GM12878 (cell line): ENCODE data around the gene MFSD6. TPM values are rescaled to one million over a fixed set of nuclear protein-coding genes. Genes with fewer than 3 reads are reported as not detected.

Source experiments
- ATAC-seq: fragments of 200-7000 bp; cut with Tn5 transposase; 3 replicates; pipeline ENCODE4 v1.9.1; 2020; ENCODE audit warnings: mild to moderate bottlenecking, moderate library complexity
- BruUV-seq: library from RNA; stranded (reverse); fragments of 400-500 nt; replicated peaks from 2 replicates; lab custom pipeline; 2021; lab: Mats Ljungman, UMichigan
- CTCF ChIA-PET: fragments of 300-600 bp; sonication (Branson Sonifier 250); formaldehyde crosslinking; extraction: SDS; loops from one replicate; lab custom pipeline; 2021; ENCODE audit warnings: inconsistent platforms; lab: Yijun Ruan, JAX
- POLR2A ChIA-PET: fragments of 350-600 bp; formaldehyde crosslinking; extraction: SDS; loops from one replicate; lab custom pipeline; 2021; ENCODE audit warnings: inconsistent platforms; lab: Charles Lee
- RAD21 ChIA-PET: fragments of 300-600 bp; sonication (Branson Sonifier 250); formaldehyde crosslinking; loops from one replicate; lab custom pipeline; 2023; ENCODE audit warnings: antibody characterized with exemption; ENCODE audit not compliant: unreplicated experiment; lab: Charles Lee
- SMC1A ChIA-PET: fragments of 300-600 bp; sonication (Branson Sonifier 250); formaldehyde crosslinking; loops from one replicate; lab custom pipeline; 2023; ENCODE audit not compliant: unreplicated experiment, uncharacterized antibody; lab: Charles Lee
- DNase-seq: peaks from one replicate; pipeline ENCODE4 v3.0.0-alpha.2; 2011; ENCODE audit warnings: low read depth, low spot score
- FAIRE-seq: peaks from 3 replicates; lab custom pipeline; 2011; peaks lifted over from hg19 to GRCh38; lab: Jason Lieb, UNC
- H2AFZ ChIP-seq: 2 replicates; pipeline ENCODE4 v1.6.0; 2011; ENCODE audit warnings: low read depth, low read length, control low read depth; ENCODE audit not compliant: control insufficient read depth
- H3K27ac ChIP-seq: 2 replicates; pipeline ENCODE4 v1.5.1; 2011; ENCODE audit warnings: control low read depth; ENCODE audit not compliant: control insufficient read depth, insufficient read depth
- H3K27me3 ChIP-seq, 2 experiments: replicated peaks in 1 of 2; 2 replicates each; pipeline versions ENCODE4 v1.6.0 to v1.6.1; 2011; ENCODE audit warnings: low read length in 1 of 2; ENCODE audit not compliant: control insufficient read depth in 2 of 2, insufficient read depth in 2 of 2
- H3K36me3 ChIP-seq, 2 experiments: 2 replicates each; pipeline ENCODE4 v1.5.1; 2011; ENCODE audit warnings: low read length in 1 of 2; ENCODE audit not compliant: control insufficient read depth in 2 of 2, insufficient read depth in 2 of 2
- H3K4me1 ChIP-seq: 2 replicates; pipeline ENCODE4 v1.6.1; 2011; ENCODE audit warnings: mild to moderate bottlenecking, low read length, moderate library complexity, mixed read lengths; ENCODE audit not compliant: control insufficient read depth, insufficient read depth
- H3K4me2 ChIP-seq: 2 replicates; pipeline ENCODE4 v1.6.0; 2011; ENCODE audit warnings: control low read depth; ENCODE audit not compliant: control insufficient read depth, insufficient read depth
- H3K4me3 ChIP-seq: fragments of 200-600 bp; sonication (generic); 2 replicates; pipeline ENCODE4 v1.5.1; 2016
- H3K79me2 ChIP-seq: 2 replicates; pipeline ENCODE4 v1.6.0; 2011; ENCODE audit warnings: low read length; ENCODE audit not compliant: control insufficient read depth, insufficient read depth
- H3K9ac ChIP-seq: 2 replicates; pipeline ENCODE4 v1.8.0; 2011; ENCODE audit warnings: low read length, control low read depth, mixed read lengths; ENCODE audit not compliant: control insufficient read depth, insufficient read depth
- H3K9me3 ChIP-seq: replicated peaks from 3 replicates; pipeline ENCODE4 v1.5.1; 2011; ENCODE audit warnings: mild to moderate bottlenecking, low read length; ENCODE audit not compliant: control insufficient read depth, insufficient read depth
- H4K20me1 ChIP-seq: 2 replicates; pipeline ENCODE4 v1.6.0; 2011; ENCODE audit not compliant: control insufficient read depth, insufficient read depth
- CHD2 ChIP-seq: IDR thresholded peaks from 2 replicates; pipeline ENCODE4 v1.6.1; 2011; ENCODE audit warnings: low read depth, low read length, improper control_type of control experiment, borderline replicate concordance
- HDAC6 ChIP-seq: fragments of 200-600 bp; sonication (generic); IDR thresholded peaks from one replicate; pipeline ENCODE4 v1.8.0; 2017; ENCODE audit warnings: antibody characterized with exemption; ENCODE audit not compliant: unreplicated experiment
- JUNB ChIP-seq: IDR thresholded peaks from 2 replicates; pipeline ENCODE4 v1.6.1; 2016; ENCODE audit warnings: antibody characterized with exemption, mild to moderate bottlenecking
- KAT2A ChIP-seq: conservative IDR thresholded peaks from 2 replicates; pipeline ENCODE4 v1.6.1; 2011; ENCODE audit warnings: low read depth, low read length; ENCODE audit not compliant: control insufficient read depth
- MEF2B ChIP-seq: fragments of 450-650 bp; IDR thresholded peaks from 2 replicates; pipeline ENCODE4 v1.6.1; 2018; ENCODE audit warnings: mild to moderate bottlenecking, moderate library complexity; ENCODE audit not compliant: partially characterized antibody, poor library complexity, severe bottlenecking
- NR2C1 ChIP-seq: fragments of 450-650 bp; IDR thresholded peaks from 2 replicates; pipeline ENCODE4 v1.6.1; 2017; ENCODE audit warnings: antibody characterized with exemption, mild to moderate bottlenecking, moderate library complexity
- SMAD5 ChIP-seq: IDR thresholded peaks from 2 replicates; pipeline ENCODE4 v1.6.1; 2016; ENCODE audit warnings: antibody characterized with exemption, low read depth
- TCF7 ChIP-seq: IDR thresholded peaks from 2 replicates; pipeline ENCODE4 v1.6.1; 2014; ENCODE audit warnings: antibody characterized with exemption, borderline replicate concordance
- ZNF217 ChIP-seq: fragments of 450-650 bp; IDR thresholded peaks from 2 replicates; pipeline ENCODE4 v1.6.1; 2017; ENCODE audit warnings: antibody characterized with exemption, mild to moderate bottlenecking
- ZNF24 ChIP-seq: fragments of 450-650 bp; IDR thresholded peaks from 2 replicates; pipeline ENCODE4 v1.6.1; 2017; ENCODE audit warnings: antibody characterized with exemption, mild to moderate bottlenecking
- in situ Hi-C: fragments of 300-500 bp; cut with MboI; formaldehyde crosslinking; loops from 9 replicates; pipeline ENCODE4 v1.14.3; 2018; ENCODE audit warnings: mixed read lengths
- intact Hi-C: fragments of 100-400 bp; cut with micrococcal nuclease; formaldehyde crosslinking; loops from one replicate; pipeline ENCODE4 v1.14.2; 2022; ENCODE audit not compliant: unreplicated experiment
- polyA plus RNA-seq, 11 experiments: library from polyadenylated mRNA; depleted of rRNA in 4 of 11; unstranded in 6 of 11; stranded (reverse) in 5 of 11; fragments of >200 nt; fragmentation: Nextera tagmentation in 4 of 11; fragmentation: Illumina TruSeq in 1 of 11; extraction: Ambion mirVana in 4 of 11; extraction: Trizol in 1 of 11; gene quantifications; 1 replicate in 1 of 11; 2 replicates in 10 of 11; pipeline versions ENCODE4 v1.2.1 to v1.2.3, GENCODE V29; 2011 to 2016; ENCODE audit warnings: inconsistent platforms in 2 of 11, missing spikeins in 2 of 11, low read depth in 1 of 11
- total RNA-seq, 4 experiments: library from RNA; depleted of rRNA in 3 of 4; stranded (reverse); fragments of >200 nt in 3 of 4; fragmentation: Illumina TruSeq in 1 of 4; extraction: Trizol in 1 of 4; gene quantifications; 2 replicates each; pipeline versions ENCODE4 v1.2.1 to v1.2.3, GENCODE V29; 2013 to 2021
- TF ChIP-seq, protein P1 (sequence below): fragments of 450-650 bp; formaldehyde crosslinking; IDR thresholded peaks from 2 replicates; pipeline ENCODE4 v1.4.0; 2020; ENCODE audit warnings: mild to moderate bottlenecking, moderate library complexity

MFSD6 gene
- total and polyA plus RNA-seq, 10 of the 15 experiments (the other 5 are each of a cell fraction or from before 2014, with no cell fraction given), result 6.7 to 42.6 (median 24.2) TPM

- no peak overlapping the region for H3K4me2 ChIP-seq
- ATAC-seq (no peak), DNase-seq (no peak), FAIRE-seq (no peak)
- no peak overlapping the region for H3K4me3 ChIP-seq
- H3K27me3 ChIP-seq, result no peaks in the 10 kb centered on the region
- no peaks in the 10 kb centered on the region for H4K20me1 ChIP-seq
- intact Hi-C loops (no loop called here), in situ Hi-C loops (no loop called here)
- H3K36me3 ChIP-seq, result no peaks in the 10 kb centered on the region
- CTCF ChIA-PET, result interaction anchor here (0.6 to 1.9 kb wide), 8 partner anchors 31 to 422 kb away, joined by 3 to 13 read pairs (median 3); no protein-coding TSS in a partner anchor
- no peaks in the 10 kb centered on the region for H3K79me2 ChIP-seq
- H3K27ac ChIP-seq, result no peak overlapping the region
- SMC1A ChIA-PET, result interaction anchor here (0.6 to 1.5 kb wide), 7 partner anchors 16 to 679 kb away, joined by 3 to 6 read pairs (median 3); no protein-coding TSS in a partner anchor
- H3K4me1 ChIP-seq, result no peaks in the 10 kb centered on the region
- no peak overlapping the region for H3K9ac ChIP-seq
- no TSS peak for BruUV-seq
- H2AFZ ChIP-seq, result no peak overlapping the region
- RAD21 ChIA-PET, result no interaction called here
- H3K9me3 ChIP-seq, result no peaks in the 10 kb centered on the region
- no peak for TF ChIP-seq ZNF24
- no peak for TF ChIP-seq ZNF217
- TF ChIP-seq, protein P1, sequence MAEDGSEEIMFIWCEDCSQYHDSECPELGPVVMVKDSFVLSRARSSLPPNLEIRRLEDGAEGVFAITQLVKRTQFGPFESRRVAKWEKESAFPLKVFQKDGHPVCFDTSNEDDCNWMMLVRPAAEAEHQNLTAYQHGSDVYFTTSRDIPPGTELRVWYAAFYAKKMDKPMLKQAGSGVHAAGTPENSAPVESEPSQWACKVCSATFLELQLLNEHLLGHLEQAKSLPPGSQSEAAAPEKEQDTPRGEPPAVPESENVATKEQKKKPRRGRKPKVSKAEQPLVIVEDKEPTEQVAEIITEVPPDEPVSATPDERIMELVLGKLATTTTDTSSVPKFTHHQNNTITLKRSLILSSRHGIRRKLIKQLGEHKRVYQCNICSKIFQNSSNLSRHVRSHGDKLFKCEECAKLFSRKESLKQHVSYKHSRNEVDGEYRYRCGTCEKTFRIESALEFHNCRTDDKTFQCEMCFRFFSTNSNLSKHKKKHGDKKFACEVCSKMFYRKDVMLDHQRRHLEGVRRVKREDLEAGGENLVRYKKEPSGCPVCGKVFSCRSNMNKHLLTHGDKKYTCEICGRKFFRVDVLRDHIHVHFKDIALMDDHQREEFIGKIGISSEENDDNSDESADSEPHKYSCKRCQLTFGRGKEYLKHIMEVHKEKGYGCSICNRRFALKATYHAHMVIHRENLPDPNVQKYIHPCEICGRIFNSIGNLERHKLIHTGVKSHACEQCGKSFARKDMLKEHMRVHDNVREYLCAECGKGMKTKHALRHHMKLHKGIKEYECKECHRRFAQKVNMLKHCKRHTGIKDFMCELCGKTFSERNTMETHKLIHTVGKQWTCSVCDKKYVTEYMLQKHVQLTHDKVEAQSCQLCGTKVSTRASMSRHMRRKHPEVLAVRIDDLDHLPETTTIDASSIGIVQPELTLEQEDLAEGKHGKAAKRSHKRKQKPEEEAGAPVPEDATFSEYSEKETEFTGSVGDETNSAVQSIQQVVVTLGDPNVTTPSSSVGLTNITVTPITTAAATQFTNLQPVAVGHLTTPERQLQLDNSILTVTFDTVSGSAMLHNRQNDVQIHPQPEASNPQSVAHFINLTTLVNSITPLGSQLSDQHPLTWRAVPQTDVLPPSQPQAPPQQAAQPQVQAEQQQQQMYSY, result no peak
- no peak for TF ChIP-seq KAT2A
- TF ChIP-seq JUNB, result no peak
- TF ChIP-seq HDAC6, result no peak
- no peak for TF ChIP-seq SMAD5
- TF ChIP-seq TCF7, result no peak
- TF ChIP-seq NR2C1, result no peak
- no peak for TF ChIP-seq CHD2
- no peak for TF ChIP-seq MEF2B
- POLR2A ChIA-PET, result no interaction called here
Observed at GRCh38 chr2:190376083-190376482, 32.1 kb upstream of the MFSD6 start.
